Fibroblast of skin of left quadriceps (primary cell): ENCODE measurements around the gene INTS1.

Experiments used
- DNase-seq, 2 experiments: peaks; one replicate each; pipeline ENCODE4 v3.0.0-alpha.2; 2013; ENCODE audit warnings: low read depth in 2 of 2

Gene INTS1

GRCh38 chr7:1503390-1503789 is 799 bp downstream of the INTS1 start:
- no peak for DNase-seq

- DNase-seq, result no peak
Measured at GRCh38 chr7:1502845-1503244, 1.3 kb downstream of the INTS1 start.

GRCh38 chr7:1501487-1502270 is 2.5 kb downstream of the INTS1 start:
- no peak for DNase-seq

GRCh38 chr7:1500064-1500807 is 4.0 kb downstream of the INTS1 start:
- DNase-seq, result no peak

- no peak for DNase-seq
Measured at GRCh38 chr7:1499367-1500029, 4.7 kb downstream of the INTS1 start.

- DNase-seq, result no peak
Measured at GRCh38 chr7:1498370-1499305, 5.6 kb downstream of the INTS1 start.

- DNase-seq, result no peak
Measured at GRCh38 chr7:1497293-1497927, 6.8 kb downstream of the INTS1 start.

GRCh38 chr7:1496531-1497292 is 7.5 kb downstream of the INTS1 start:
- no peak for DNase-seq

GRCh38 chr7:1495564-1496242 is 8.5 kb downstream of the INTS1 start:
- no peak for DNase-seq

- DNase-seq, result no peak
Measured at GRCh38 chr7:1494866-1495563, 9.2 kb downstream of the INTS1 start.

GRCh38 chr7:1494447-1494846 is 9.7 kb downstream of the INTS1 start:
- DNase-seq, result no peak

- DNase-seq, result no peak
Measured at GRCh38 chr7:1493571-1493970, 10.6 kb downstream of the INTS1 start.

GRCh38 chr7:1493129-1493528 is 11.1 kb downstream of the INTS1 start:
- DNase-seq, result no peak

- DNase-seq, result no peak
Measured at GRCh38 chr7:1492640-1493039, 11.5 kb downstream of the INTS1 start.

- no peak for DNase-seq
Measured at GRCh38 chr7:1492221-1492620, 12.0 kb downstream of the INTS1 start.

- no peak for DNase-seq
Measured at GRCh38 chr7:1490837-1491236, 13.4 kb downstream of the INTS1 start.

GRCh38 chr7:1489336-1489735 is 14.9 kb downstream of the INTS1 start:
- DNase-seq, result no peak

- DNase-seq, result no peak
Measured at GRCh38 chr7:1488016-1488415, 16.2 kb downstream of the INTS1 start.

GRCh38 chr7:1487466-1487865 is 16.7 kb downstream of the INTS1 start:
- DNase-seq, result no peak
